NCI-H460 (cell line): ENCODE data around the gene LITAFD. TPM values are rescaled to one million over a fixed set of nuclear protein-coding genes. Genes with fewer than 3 reads are reported as not detected.

ENCODE experiments used
- DNase-seq: peaks from one replicate; pipeline ENCODE4 v3.0.0-alpha.2; 2016; ENCODE audit warnings: low read depth; ENCODE audit errors: extremely low read depth
- total RNA-seq: library from RNA; depleted of rRNA; stranded (reverse); fragments of >200 nt; shearing (Covaris generic); gene quantifications from 2 replicates; pipeline ENCODE4 v1.2.3, GENCODE V29; 2014

Gene LITAFD
- total RNA-seq, 1 experiment from 2014 or later: 0.10 TPM

GRCh38 chr16:8855051-8855786 lies 26.9 kb upstream of the LITAFD start:
- DNase-seq: no peak

GRCh38 chr16:8855972-8856371 lies 26.2 kb upstream of the LITAFD start:
- DNase-seq: no peak

GRCh38 chr16:8858994-8859912 lies 22.9 kb upstream of the LITAFD start:
- no peak for DNase-seq

- no peak for DNase-seq
Measured at GRCh38 chr16:8859913-8860881, 22.0 kb upstream of the LITAFD start.

- no peak for DNase-seq
Measured at GRCh38 chr16:8861563-8862308, 20.4 kb upstream of the LITAFD start.

- DNase-seq: no peak
Measured at GRCh38 chr16:8862309-8863130, 19.6 kb upstream of the LITAFD start.

- peak; percentile 16 for DNase-seq
Measured at GRCh38 chr16:8863594-8864424, 18.3 kb upstream of the LITAFD start.

- DNase-seq: no peak
Measured at GRCh38 chr16:8864480-8865110, 17.6 kb upstream of the LITAFD start.

GRCh38 chr16:8865145-8865882 lies 16.8 kb upstream of the LITAFD start:
- no peak for DNase-seq

- DNase-seq: no peak
Measured at GRCh38 chr16:8866118-8866883, 15.8 kb upstream of the LITAFD start.

GRCh38 chr16:8866884-8867215 lies 15.3 kb upstream of the LITAFD start:
- DNase-seq: no peak

GRCh38 chr16:8867216-8867931 lies 14.8 kb upstream of the LITAFD start:
- DNase-seq: no peak

- no peak for DNase-seq
Measured at GRCh38 chr16:8867932-8868415, 14.2 kb upstream of the LITAFD start.

GRCh38 chr16:8868416-8869211 lies 13.5 kb upstream of the LITAFD start, which contains the start of gene CARHSP1:
Gene CARHSP1, minus strand, starts transcription at chr16:8869006. Its CDS starts 9,678 bp downstream, at chr16:8859328.
- peak; percentile 89 for DNase-seq
